ENCODE data around the gene AAK1.
A peak's percentile ranks its signal among the peaks of the same experiment; 100 is the strongest.
"Not testable (repeated sequence)": the region's sequence is repeated elsewhere in the genome, so short reads cannot be mapped to it uniquely, and the experiment has no call there.

AAK1 gene

GRCh38 chr2:69674316-69674670, 30.8 kb upstream of the AAK1 start:
- no peak for TF ChIP-seq CTCF (conservative IDR thresholded peaks at IDR 0.05; ENCODE audit: control insufficient read depth, insufficient read depth, low read depth, low read length)
- H3K4me3 ChIP-seq (ENCODE audit: control insufficient read depth, low read depth, low read length), result no peak overlapping the region
- DNase-seq (ENCODE audit: low read depth), result no peak

GRCh38 chr2:69673098-69673497, 29.6 kb upstream of the AAK1 start:
- H3K4me3 ChIP-seq (ENCODE audit: control insufficient read depth, low read depth, low read length); DNase-seq (ENCODE audit: low read depth): not testable (repeated sequence)

DNA sequence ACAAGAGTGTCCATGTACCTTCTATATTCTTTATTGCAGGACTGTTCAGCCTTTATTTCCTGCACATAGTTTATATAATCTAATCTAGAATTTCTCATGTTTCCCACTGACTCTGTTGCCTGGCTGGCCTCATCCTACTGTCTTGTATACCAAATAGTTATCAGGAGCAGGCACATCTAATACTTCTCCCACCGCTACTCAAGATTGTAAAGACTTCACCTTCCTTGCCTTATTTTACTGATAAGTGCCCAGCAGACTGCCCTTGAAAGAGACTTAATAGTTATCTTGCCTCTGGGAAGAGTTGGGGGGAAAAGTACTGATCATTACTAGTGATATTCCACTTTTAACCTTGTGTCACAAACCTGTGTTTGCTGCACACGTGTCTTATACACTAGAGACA, 26.1 kb upstream of the AAK1 start:
- DNase-seq (ENCODE audit: low read depth), result no peak
- no peak overlapping the region for H3K4me3 ChIP-seq (ENCODE audit: control insufficient read depth, low read depth, low read length)
- TF ChIP-seq CTCF (conservative IDR thresholded peaks at IDR 0.05; ENCODE audit: control insufficient read depth, insufficient read depth, low read depth, low read length), result no peak

- DNase-seq (ENCODE audit: low read depth), result no peak
- H3K4me3 ChIP-seq (ENCODE audit: control insufficient read depth, low read depth, low read length), result no peak overlapping the region
- no peak for TF ChIP-seq CTCF (conservative IDR thresholded peaks at IDR 0.05; ENCODE audit: control insufficient read depth, insufficient read depth, low read depth, low read length)
Observed at GRCh38 chr2:69668598-69668997, 25.1 kb upstream of the AAK1 start.

GRCh38 chr2:69667805-69668382, 24.4 kb upstream of the AAK1 start:
- no peak overlapping the region for H3K4me3 ChIP-seq (ENCODE audit: control insufficient read depth, low read depth, low read length)
- peak; percentile 29 for DNase-seq (ENCODE audit: low read depth)
- TF ChIP-seq CTCF (conservative IDR thresholded peaks at IDR 0.05; ENCODE audit: control insufficient read depth, insufficient read depth, low read depth, low read length), result no peak

DNA sequence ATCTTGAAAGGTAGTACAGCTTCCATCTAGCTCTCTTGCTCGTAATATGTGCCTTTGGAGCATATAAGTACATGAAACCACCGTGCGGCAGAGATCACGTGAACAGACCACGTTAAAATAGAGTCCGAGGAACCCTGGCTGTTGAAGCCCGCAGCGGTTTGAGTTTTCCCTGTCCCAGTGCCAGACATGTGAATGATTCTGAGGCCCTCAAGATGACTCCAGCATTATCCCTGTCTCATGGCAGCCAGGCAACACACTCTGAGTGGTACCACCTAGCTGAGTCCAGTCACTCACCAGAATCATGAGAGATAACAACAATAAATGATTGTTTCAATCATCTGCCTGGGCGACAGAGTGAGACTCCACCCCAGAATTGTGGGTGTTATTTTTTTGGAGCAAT, 21.6 kb upstream of the AAK1 start:
- H3K4me3 ChIP-seq (ENCODE audit: control insufficient read depth, low read depth, low read length), result no peak overlapping the region
- no peak for DNase-seq (ENCODE audit: low read depth)
- TF ChIP-seq CTCF (conservative IDR thresholded peaks at IDR 0.05; ENCODE audit: control insufficient read depth, insufficient read depth, low read depth, low read length), result no peak

- no peak for TF ChIP-seq CTCF (conservative IDR thresholded peaks at IDR 0.05; ENCODE audit: control insufficient read depth, insufficient read depth, low read depth, low read length)
- no peak for DNase-seq (ENCODE audit: low read depth)
- H3K4me3 ChIP-seq (ENCODE audit: control insufficient read depth, low read depth, low read length), result no peak overlapping the region
Observed at GRCh38 chr2:69663860-69664259, 20.3 kb upstream of the AAK1 start.

DNA sequence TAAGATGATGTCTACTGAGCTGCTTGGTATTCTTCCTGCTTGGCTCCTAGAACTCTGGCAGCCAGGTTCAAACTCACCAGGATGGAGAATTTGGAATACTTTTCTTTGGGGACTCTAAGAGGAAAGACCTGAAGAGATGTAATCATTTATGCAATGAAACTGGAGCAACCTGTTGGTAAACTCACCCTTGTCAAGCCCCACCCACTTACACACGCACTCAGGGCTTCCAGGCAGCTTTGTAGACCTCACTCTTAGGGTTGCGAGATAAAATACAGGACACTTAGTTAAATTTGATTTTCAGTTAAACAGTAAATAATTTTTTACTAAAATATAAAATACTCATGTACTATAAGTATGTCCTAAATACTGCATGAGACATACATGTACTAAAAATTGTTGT, 19.0 kb upstream of the AAK1 start:
- not testable (repeated sequence) for H3K4me3 ChIP-seq (ENCODE audit: control insufficient read depth, low read depth, low read length); DNase-seq (ENCODE audit: low read depth)

Data from fibroblast of mammary gland (primary cell).